ENCODE data around the gene ZNF385D.

DNA sequence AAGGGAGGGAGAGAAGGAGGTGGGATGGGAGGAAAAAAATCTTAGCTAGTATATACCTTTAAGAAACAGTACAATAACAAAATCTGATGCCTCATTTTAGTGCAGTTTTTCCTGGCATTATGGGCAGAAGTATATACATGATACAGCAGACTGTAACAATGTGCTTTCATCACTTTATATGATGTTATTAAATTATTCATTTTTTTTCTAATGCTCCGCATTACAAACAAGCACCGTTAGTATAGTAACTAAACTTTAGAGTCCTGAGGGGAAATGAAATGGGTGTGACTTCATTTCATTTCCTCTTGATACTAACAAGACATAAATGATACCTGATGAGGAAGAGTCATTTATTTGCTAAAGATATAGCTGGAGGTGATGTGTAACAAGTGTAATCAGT is 325.3 kb downstream of the ZNF385D start:
- TF ChIP-seq, protein P1, sequence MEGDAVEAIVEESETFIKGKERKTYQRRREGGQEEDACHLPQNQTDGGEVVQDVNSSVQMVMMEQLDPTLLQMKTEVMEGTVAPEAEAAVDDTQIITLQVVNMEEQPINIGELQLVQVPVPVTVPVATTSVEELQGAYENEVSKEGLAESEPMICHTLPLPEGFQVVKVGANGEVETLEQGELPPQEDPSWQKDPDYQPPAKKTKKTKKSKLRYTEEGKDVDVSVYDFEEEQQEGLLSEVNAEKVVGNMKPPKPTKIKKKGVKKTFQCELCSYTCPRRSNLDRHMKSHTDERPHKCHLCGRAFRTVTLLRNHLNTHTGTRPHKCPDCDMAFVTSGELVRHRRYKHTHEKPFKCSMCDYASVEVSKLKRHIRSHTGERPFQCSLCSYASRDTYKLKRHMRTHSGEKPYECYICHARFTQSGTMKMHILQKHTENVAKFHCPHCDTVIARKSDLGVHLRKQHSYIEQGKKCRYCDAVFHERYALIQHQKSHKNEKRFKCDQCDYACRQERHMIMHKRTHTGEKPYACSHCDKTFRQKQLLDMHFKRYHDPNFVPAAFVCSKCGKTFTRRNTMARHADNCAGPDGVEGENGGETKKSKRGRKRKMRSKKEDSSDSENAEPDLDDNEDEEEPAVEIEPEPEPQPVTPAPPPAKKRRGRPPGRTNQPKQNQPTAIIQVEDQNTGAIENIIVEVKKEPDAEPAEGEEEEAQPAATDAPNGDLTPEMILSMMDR (conservative IDR thresholded peaks at IDR 0.05; ENCODE audit: low read depth, low read length), result no peak
- no peak for TF ChIP-seq EZH2 (IDR thresholded peaks at IDR 0.05; ENCODE audit: borderline replicate concordance, low read depth, low read length, poor library complexity, severe bottlenecking)
